GM12878 (cell line): ENCODE data around the gene SLCO1A2.

Experiments
- BACH1 ChIP-seq: fragments of 450-650 bp; IDR thresholded peaks from 2 replicates; pipeline ENCODE4 v1.6.1; 2017; ENCODE audit warnings: mild to moderate bottlenecking, borderline replicate concordance
- CREB1 ChIP-seq: IDR thresholded peaks from 2 replicates; pipeline ENCODE4 v1.6.1; 2012; ENCODE audit warnings: low read depth, mild to moderate bottlenecking, inconsistent platforms
- EGR1 ChIP-seq, 2 experiments: IDR thresholded peaks; 1 replicate in 1 of 2; 2 replicates in 1 of 2; pipeline ENCODE4 v1.6.1; 2011 to 2012; ENCODE audit warnings: low read depth in 2 of 2, low read length in 2 of 2, borderline replicate concordance in 1 of 2, mild to moderate bottlenecking in 1 of 2, moderate library complexity in 1 of 2
- MTA2 ChIP-seq: fragments of 450-650 bp; IDR thresholded peaks from 2 replicates; pipeline ENCODE4 v1.6.1; 2016; ENCODE audit warnings: low read depth, mild to moderate bottlenecking, moderate library complexity
- SIN3A ChIP-seq: IDR thresholded peaks from 2 replicates; pipeline ENCODE4 v1.6.1; 2012; ENCODE audit warnings: low read depth, low read length, improper control_type of control experiment
- TARDBP ChIP-seq: IDR thresholded peaks from 2 replicates; pipeline ENCODE4 v1.6.1; 2016; ENCODE audit warnings: borderline replicate concordance

DNA sequence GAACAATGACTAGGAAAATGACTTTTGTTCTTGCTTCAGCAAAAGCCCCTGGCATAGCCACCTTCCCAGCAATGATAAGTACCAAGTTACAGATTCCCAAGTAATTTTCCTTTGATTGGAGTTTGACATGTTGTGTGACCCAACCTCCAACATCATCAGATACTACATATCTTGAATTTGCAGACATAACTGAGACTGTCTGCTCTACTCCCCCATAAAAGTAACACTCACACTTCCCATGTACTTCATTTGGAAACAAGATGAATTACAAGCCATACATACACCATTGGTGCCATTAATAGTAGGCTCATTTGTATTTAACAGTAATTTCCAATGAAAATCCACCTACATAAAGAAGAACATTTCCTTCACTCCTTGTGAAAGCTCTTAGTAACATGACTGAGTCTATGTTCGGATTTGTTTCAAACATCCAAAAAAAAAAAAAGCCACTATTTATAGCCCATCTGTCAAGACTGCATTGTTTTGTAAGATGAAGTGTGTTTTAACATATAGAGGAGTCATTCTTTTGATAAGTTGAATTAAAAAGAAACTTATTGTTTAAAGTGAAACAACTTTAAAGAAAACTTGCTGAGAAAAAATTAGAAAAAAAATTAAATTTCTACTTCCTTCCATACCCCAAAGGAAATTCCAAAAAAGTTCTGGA, 12.0 kb upstream of the SLCO1A2 start:
- no peak for TF ChIP-seq CREB1
- no peak for TF ChIP-seq TARDBP
- TF ChIP-seq EGR1 (IDR thresholded peaks at IDR 0.05; ENCODE audit: borderline replicate concordance in 1 of 2, low read depth in 2 of 2, low read length in 2 of 2), result no peak
- TF ChIP-seq BACH1, result no peak
- TF ChIP-seq SIN3A, result no peak
- TF ChIP-seq MTA2, result no peak
